GM23338 (cell line): ENCODE results near the gene RASA4.
"Not testable (repeated sequence)": the region's sequence is repeated elsewhere in the genome, so short reads cannot be mapped to it uniquely, and the experiment has no call there.

ENCODE experiments used
- CREB1 ChIP-seq: fragments of 250-450 bp; sonication (Bioruptor Pico); IDR thresholded peaks from 2 replicates; pipeline ENCODE4 v1.5.0; 2020; ENCODE audit warnings: low read depth, mild to moderate bottlenecking, moderate library complexity
- EZH2 ChIP-seq: fragments of 200-600 bp; sonication (generic); IDR thresholded peaks from one replicate; pipeline ENCODE4 v1.8.0; 2017; ENCODE audit warnings: antibody characterized with exemption, mild to moderate bottlenecking, low read depth; ENCODE audit not compliant: unreplicated experiment
- EZH2phosphoT487 ChIP-seq: fragments of 200-600 bp; sonication (generic); IDR thresholded peaks from one replicate; pipeline ENCODE4 v1.8.1; 2018; ENCODE audit warnings: antibody characterized with exemption; ENCODE audit not compliant: unreplicated experiment
- JUNB ChIP-seq: IDR thresholded peaks from one replicate; pipeline ENCODE4 v1.6.1; 2016; ENCODE audit warnings: antibody characterized with exemption; ENCODE audit not compliant: unreplicated experiment
- NANOG ChIP-seq: IDR thresholded peaks from 2 replicates; pipeline ENCODE4 v1.6.1; 2016; ENCODE audit warnings: antibody characterized with exemption, borderline replicate concordance
- POLR2AphosphoS5 ChIP-seq: IDR thresholded peaks from 2 replicates; pipeline ENCODE4 v1.6.1; 2016; ENCODE audit warnings: antibody characterized with exemption, low read depth
- STAT1 ChIP-seq: IDR thresholded peaks from one replicate; pipeline ENCODE4 v1.6.1; 2016; ENCODE audit warnings: antibody characterized with exemption; ENCODE audit not compliant: unreplicated experiment
- ZNF114 ChIP-seq: fragments of 250-450 bp; sonication (Bioruptor Pico); IDR thresholded peaks from 2 replicates; pipeline ENCODE4 v1.5.0; 2020; ENCODE audit warnings: mild to moderate bottlenecking, moderate library complexity
- ZNF331 ChIP-seq: fragments of 250-450 bp; sonication (Bioruptor Pico); IDR thresholded peaks from 2 replicates; pipeline ENCODE4 v1.5.0; 2020; ENCODE audit warnings: low read depth, mild to moderate bottlenecking, moderate library complexity
- TF ChIP-seq, protein P1 (sequence below), 2 experiments: fragments of 200-600 bp in 1 of 2; sonication (generic) in 1 of 2; conservative IDR thresholded peaks; 2 replicates each; pipeline versions ENCODE4 v1.5.1 to v1.6.1; 2016 to 2017; ENCODE audit warnings: antibody characterized with exemption in 2 of 2, low read depth in 2 of 2, mild to moderate bottlenecking in 2 of 2, moderate library complexity in 1 of 2
- TF ChIP-seq, protein P2 (sequence below): IDR thresholded peaks from one replicate; pipeline ENCODE4 v1.6.1; 2018; ENCODE audit warnings: antibody characterized with exemption; ENCODE audit not compliant: unreplicated experiment
- TF ChIP-seq, protein P3 (sequence below): fragments of 250-450 bp; sonication (Bioruptor Pico); IDR thresholded peaks from 2 replicates; pipeline ENCODE4 v1.5.0; 2020; ENCODE audit warnings: mild to moderate bottlenecking, moderate library complexity
- TF ChIP-seq, protein P4 (sequence below): IDR thresholded peaks from 2 replicates; pipeline ENCODE4 v1.6.1; 2016; ENCODE audit warnings: antibody characterized with exemption

DNA sequence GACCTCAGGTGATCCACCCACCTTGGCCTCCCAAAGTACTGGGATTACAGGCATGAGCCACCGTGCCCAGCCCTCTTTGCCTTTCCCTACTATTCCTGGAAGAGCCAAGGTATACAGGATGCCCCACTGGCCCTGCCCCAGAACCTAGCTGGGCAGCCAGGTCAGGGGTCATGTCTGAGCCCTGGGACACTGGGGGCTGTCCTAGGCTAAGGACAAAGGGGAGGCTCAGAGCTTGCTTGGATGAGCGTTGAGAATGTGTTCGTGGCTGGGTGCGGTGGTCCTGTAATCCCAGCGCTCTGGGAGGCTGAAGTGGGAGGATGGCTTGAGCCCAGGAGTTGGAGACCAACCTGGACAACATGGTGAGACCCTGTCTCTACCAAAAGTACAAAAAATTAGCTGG is 38.1 kb downstream of the RASA4 start:
- TF ChIP-seq POLR2AphosphoS5; EZH2phosphoT487; NANOG; EZH2; JUNB; CREB1; STAT1; ZNF331 (CRISPR knock-in tag); ZNF114 (CRISPR knock-in tag): not testable (repeated sequence)
- TF ChIP-seq, protein P1, sequence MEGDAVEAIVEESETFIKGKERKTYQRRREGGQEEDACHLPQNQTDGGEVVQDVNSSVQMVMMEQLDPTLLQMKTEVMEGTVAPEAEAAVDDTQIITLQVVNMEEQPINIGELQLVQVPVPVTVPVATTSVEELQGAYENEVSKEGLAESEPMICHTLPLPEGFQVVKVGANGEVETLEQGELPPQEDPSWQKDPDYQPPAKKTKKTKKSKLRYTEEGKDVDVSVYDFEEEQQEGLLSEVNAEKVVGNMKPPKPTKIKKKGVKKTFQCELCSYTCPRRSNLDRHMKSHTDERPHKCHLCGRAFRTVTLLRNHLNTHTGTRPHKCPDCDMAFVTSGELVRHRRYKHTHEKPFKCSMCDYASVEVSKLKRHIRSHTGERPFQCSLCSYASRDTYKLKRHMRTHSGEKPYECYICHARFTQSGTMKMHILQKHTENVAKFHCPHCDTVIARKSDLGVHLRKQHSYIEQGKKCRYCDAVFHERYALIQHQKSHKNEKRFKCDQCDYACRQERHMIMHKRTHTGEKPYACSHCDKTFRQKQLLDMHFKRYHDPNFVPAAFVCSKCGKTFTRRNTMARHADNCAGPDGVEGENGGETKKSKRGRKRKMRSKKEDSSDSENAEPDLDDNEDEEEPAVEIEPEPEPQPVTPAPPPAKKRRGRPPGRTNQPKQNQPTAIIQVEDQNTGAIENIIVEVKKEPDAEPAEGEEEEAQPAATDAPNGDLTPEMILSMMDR (conservative IDR thresholded peaks at IDR 0.05; ENCODE audit: low read depth in 2 of 2), result not testable (repeated sequence)
- TF ChIP-seq, protein P2, sequence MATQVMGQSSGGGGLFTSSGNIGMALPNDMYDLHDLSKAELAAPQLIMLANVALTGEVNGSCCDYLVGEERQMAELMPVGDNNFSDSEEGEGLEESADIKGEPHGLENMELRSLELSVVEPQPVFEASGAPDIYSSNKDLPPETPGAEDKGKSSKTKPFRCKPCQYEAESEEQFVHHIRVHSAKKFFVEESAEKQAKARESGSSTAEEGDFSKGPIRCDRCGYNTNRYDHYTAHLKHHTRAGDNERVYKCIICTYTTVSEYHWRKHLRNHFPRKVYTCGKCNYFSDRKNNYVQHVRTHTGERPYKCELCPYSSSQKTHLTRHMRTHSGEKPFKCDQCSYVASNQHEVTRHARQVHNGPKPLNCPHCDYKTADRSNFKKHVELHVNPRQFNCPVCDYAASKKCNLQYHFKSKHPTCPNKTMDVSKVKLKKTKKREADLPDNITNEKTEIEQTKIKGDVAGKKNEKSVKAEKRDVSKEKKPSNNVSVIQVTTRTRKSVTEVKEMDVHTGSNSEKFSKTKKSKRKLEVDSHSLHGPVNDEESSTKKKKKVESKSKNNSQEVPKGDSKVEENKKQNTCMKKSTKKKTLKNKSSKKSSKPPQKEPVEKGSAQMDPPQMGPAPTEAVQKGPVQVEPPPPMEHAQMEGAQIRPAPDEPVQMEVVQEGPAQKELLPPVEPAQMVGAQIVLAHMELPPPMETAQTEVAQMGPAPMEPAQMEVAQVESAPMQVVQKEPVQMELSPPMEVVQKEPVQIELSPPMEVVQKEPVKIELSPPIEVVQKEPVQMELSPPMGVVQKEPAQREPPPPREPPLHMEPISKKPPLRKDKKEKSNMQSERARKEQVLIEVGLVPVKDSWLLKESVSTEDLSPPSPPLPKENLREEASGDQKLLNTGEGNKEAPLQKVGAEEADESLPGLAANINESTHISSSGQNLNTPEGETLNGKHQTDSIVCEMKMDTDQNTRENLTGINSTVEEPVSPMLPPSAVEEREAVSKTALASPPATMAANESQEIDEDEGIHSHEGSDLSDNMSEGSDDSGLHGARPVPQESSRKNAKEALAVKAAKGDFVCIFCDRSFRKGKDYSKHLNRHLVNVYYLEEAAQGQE, result not testable (repeated sequence)
- TF ChIP-seq, protein P3, sequence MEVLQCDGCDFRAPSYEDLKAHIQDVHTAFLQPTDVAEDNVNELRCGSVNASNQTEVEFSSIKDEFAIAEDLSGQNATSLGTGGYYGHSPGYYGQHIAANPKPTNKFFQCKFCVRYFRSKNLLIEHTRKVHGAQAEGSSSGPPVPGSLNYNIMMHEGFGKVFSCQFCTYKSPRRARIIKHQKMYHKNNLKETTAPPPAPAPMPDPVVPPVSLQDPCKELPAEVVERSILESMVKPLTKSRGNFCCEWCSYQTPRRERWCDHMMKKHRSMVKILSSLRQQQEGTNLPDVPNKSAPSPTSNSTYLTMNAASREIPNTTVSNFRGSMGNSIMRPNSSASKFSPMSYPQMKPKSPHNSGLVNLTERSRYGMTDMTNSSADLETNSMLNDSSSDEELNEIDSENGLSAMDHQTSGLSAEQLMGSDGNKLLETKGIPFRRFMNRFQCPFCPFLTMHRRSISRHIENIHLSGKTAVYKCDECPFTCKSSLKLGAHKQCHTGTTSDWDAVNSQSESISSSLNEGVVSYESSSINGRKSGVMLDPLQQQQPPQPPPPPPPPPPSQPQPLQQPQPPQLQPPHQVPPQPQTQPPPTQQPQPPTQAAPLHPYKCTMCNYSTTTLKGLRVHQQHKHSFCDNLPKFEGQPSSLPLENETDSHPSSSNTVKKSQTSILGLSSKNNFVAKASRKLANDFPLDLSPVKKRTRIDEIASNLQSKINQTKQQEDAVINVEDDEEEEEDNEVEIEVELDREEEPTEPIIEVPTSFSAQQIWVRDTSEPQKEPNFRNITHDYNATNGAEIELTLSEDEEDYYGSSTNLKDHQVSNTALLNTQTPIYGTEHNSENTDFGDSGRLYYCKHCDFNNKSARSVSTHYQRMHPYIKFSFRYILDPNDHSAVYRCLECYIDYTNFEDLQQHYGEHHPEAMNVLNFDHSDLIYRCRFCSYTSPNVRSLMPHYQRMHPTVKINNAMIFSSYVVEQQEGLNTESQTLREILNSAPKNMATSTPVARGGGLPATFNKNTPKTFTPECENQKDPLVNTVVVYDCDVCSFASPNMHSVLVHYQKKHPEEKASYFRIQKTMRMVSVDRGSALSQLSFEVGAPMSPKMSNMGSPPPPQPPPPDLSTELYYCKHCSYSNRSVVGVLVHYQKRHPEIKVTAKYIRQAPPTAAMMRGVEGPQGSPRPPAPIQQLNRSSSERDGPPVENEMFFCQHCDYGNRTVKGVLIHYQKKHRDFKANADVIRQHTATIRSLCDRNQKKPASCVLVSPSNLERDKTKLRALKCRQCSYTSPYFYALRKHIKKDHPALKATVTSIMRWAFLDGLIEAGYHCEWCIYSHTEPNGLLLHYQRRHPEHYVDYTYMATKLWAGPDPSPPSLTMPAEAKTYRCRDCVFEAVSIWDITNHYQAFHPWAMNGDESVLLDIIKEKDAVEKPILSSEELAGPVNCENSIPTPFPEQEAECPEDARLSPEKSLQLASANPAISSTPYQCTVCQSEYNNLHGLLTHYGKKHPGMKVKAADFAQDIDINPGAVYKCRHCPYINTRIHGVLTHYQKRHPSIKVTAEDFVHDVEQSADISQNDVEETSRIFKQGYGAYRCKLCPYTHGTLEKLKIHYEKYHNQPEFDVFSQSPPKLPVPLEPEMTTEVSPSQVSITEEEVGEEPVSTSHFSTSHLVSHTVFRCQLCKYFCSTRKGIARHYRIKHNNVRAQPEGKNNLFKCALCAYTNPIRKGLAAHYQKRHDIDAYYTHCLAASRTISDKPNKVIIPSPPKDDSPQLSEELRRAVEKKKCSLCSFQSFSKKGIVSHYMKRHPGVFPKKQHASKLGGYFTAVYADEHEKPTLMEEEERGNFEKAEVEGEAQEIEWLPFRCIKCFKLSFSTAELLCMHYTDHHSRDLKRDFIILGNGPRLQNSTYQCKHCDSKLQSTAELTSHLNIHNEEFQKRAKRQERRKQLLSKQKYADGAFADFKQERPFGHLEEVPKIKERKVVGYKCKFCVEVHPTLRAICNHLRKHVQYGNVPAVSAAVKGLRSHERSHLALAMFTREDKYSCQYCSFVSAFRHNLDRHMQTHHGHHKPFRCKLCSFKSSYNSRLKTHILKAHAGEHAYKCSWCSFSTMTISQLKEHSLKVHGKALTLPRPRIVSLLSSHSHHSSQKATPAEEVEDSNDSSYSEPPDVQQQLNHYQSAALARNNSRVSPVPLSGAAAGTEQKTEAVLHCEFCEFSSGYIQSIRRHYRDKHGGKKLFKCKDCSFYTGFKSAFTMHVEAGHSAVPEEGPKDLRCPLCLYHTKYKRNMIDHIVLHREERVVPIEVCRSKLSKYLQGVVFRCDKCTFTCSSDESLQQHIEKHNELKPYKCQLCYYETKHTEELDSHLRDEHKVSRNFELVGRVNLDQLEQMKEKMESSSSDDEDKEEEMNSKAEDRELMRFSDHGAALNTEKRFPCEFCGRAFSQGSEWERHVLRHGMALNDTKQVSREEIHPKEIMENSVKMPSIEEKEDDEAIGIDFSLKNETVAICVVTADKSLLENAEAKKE, result not testable (repeated sequence)
- TF ChIP-seq, protein P4, sequence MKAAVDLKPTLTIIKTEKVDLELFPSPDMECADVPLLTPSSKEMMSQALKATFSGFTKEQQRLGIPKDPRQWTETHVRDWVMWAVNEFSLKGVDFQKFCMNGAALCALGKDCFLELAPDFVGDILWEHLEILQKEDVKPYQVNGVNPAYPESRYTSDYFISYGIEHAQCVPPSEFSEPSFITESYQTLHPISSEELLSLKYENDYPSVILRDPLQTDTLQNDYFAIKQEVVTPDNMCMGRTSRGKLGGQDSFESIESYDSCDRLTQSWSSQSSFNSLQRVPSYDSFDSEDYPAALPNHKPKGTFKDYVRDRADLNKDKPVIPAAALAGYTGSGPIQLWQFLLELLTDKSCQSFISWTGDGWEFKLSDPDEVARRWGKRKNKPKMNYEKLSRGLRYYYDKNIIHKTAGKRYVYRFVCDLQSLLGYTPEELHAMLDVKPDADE, result not testable (repeated sequence)
